Nephron progenitor cell (in vitro differentiated cells): ENCODE data around the gene NR5A2.

Experiments
- DNase-seq: peaks from one replicate; pipeline ENCODE4 v3.0.0; 2021
- H3K27ac Mint-ChIP-seq: 2 replicates; pipeline ENCODE4 v1.8.0; 2021; ENCODE audit warnings: mild to moderate bottlenecking, moderate library complexity, mixed read lengths
- H3K27me3 Mint-ChIP-seq: 2 replicates; pipeline ENCODE4 v1.8.0; 2021; ENCODE audit warnings: mild to moderate bottlenecking, low read depth, mixed read lengths; ENCODE audit not compliant: poor library complexity
- H3K36me3 Mint-ChIP-seq: 2 replicates; pipeline ENCODE4 v1.8.0; 2021; ENCODE audit warnings: low read depth, mixed read lengths
- H3K4me1 Mint-ChIP-seq: 2 replicates; pipeline ENCODE4 v1.8.0; 2021; ENCODE audit warnings: mixed read lengths
- H3K4me3 Mint-ChIP-seq: 2 replicates; pipeline ENCODE4 v1.8.0; 2021; ENCODE audit warnings: mild to moderate bottlenecking, moderate library complexity, mixed read lengths
- H3K9me3 Mint-ChIP-seq: 2 replicates; pipeline ENCODE4 v1.8.0; 2021; ENCODE audit warnings: mild to moderate bottlenecking, moderate library complexity, mixed read lengths
- CTCF ChIP-seq: fragments of 200-600 bp; sonication (generic); IDR thresholded peaks from 2 replicates; pipeline ENCODE4 v1.5.0; 2021; ENCODE audit warnings: antibody characterized with exemption

NR5A2 gene

GRCh38 chr1:200226268-200226968, 198.9 kb downstream of the NR5A2 start:
- peaks cover 8% of the 10 kb centered on the region for H3K9me3 Mint-ChIP-seq
- DNase-seq, result no peak
- H3K36me3 Mint-ChIP-seq, result peaks cover 5% of the 10 kb centered on the region
- TF ChIP-seq CTCF, result no peak
- H3K4me3 Mint-ChIP-seq, result no peak overlapping the region
- H3K27me3 Mint-ChIP-seq, result peaks cover 49% of the 10 kb centered on the region
- peaks cover 36% of the 10 kb centered on the region for H3K4me1 Mint-ChIP-seq
- H3K27ac Mint-ChIP-seq, result no peak overlapping the region

GRCh38 chr1:200226969-200227303, 199.4 kb downstream of the NR5A2 start:
- Mint-ChIP-seq H3K4me1 (peaks cover 36% of the 10 kb centered on the region), H3K36me3 (peaks cover 5% of the 10 kb centered on the region), H3K4me3 (no peak overlapping the region), H3K27me3 (peaks cover 49% of the 10 kb centered on the region), H3K9me3 (peaks cover 5% of the 10 kb centered on the region), H3K27ac (no peak overlapping the region)
- TF ChIP-seq CTCF, result no peak
- no peak for DNase-seq
